B cell (primary cell): Measurements from ENCODE around the gene ZFPL1.

ENCODE experiments used
- EZH2 ChIP-seq: IDR thresholded peaks from 2 replicates; pipeline ENCODE4 v1.6.1; 2012; ENCODE audit warnings: borderline replicate concordance, low read depth, mild to moderate bottlenecking, moderate library complexity, low read length; ENCODE audit not compliant: insufficient read depth, poor library complexity, severe bottlenecking
- TF ChIP-seq, protein P1 (sequence below): fragments of 200-600 bp; IDR thresholded peaks from one replicate; pipeline ENCODE4 v1.8.0; 2022; ENCODE audit warnings: antibody characterized with exemption, mild to moderate bottlenecking

DNA sequence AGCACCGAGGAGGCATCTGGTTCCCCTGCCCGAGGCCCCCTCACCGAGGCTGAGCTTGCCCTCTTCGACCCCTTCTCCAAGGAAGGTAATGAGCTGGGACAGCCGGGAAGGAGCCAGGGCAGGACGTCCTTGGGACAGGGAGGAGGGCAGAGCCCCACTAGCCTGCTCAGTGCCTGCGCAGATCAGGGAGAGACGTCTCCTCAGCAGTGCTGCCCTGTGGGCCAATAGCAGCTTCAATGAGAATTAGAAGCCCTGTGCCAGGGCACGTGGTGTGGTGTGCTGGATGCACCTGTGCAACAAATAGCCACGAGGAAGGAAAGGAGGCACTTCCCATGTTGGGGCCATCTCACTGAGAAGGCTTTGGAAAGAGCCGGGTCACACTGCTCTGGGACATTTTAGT, 48.4 kb upstream of the ZFPL1 start:
- TF ChIP-seq, protein P1, sequence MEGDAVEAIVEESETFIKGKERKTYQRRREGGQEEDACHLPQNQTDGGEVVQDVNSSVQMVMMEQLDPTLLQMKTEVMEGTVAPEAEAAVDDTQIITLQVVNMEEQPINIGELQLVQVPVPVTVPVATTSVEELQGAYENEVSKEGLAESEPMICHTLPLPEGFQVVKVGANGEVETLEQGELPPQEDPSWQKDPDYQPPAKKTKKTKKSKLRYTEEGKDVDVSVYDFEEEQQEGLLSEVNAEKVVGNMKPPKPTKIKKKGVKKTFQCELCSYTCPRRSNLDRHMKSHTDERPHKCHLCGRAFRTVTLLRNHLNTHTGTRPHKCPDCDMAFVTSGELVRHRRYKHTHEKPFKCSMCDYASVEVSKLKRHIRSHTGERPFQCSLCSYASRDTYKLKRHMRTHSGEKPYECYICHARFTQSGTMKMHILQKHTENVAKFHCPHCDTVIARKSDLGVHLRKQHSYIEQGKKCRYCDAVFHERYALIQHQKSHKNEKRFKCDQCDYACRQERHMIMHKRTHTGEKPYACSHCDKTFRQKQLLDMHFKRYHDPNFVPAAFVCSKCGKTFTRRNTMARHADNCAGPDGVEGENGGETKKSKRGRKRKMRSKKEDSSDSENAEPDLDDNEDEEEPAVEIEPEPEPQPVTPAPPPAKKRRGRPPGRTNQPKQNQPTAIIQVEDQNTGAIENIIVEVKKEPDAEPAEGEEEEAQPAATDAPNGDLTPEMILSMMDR, result no peak
- no peak for TF ChIP-seq EZH2
